MCF 10A (cell line): Measurements from ENCODE around the gene PARN. TPM values are rescaled to one million over a fixed set of nuclear protein-coding genes. Genes with fewer than 3 reads are reported as not detected.
A peak's percentile ranks its signal among the peaks of the same experiment; 100 is the strongest.
"Not testable (repeated sequence)": the region's sequence is repeated elsewhere in the genome, so short reads cannot be mapped to it uniquely, and the experiment has no call there.

ENCODE experiments used
- BruUV-seq: library from RNA; stranded (reverse); fragments of 400-500 nt; replicated peaks from 2 replicates; lab custom pipeline; 2021; lab: Mats Ljungman, UMichigan
- CTCF ChIA-PET: fragments of 300-600 bp; sonication (Branson Sonifier 250); formaldehyde crosslinking; extraction: SDS; loops from one replicate; lab custom pipeline; 2021; ENCODE audit warnings: antibody characterized with exemption, inconsistent platforms; lab: Yijun Ruan, JAX
- POLR2A ChIA-PET: fragments of 300-600, 350-650 bp; sonication (Branson Sonifier 250); formaldehyde crosslinking; extraction: SDS; loops from one replicate; lab custom pipeline; 2020; ENCODE audit warnings: antibody characterized with exemption, inconsistent platforms; lab: Yijun Ruan, JAX
- DNase-seq: peaks from one replicate; pipeline ENCODE4 v3.0.0-alpha.2; 2018; ENCODE audit not compliant: unreplicated experiment
- H3K27ac Mint-ChIP-seq: one replicate; pipeline ENCODE4 v1.8.0; 2022; ENCODE audit warnings: mild to moderate bottlenecking, low read depth, mixed read lengths; ENCODE audit not compliant: unreplicated experiment
- H3K27me3 Mint-ChIP-seq: one replicate; pipeline ENCODE4 v1.8.0; 2022; ENCODE audit warnings: mixed read lengths; ENCODE audit not compliant: insufficient read depth, unreplicated experiment
- H3K36me3 Mint-ChIP-seq: one replicate; pipeline ENCODE4 v1.8.0; 2022; ENCODE audit warnings: mild to moderate bottlenecking, moderate library complexity, mixed read lengths; ENCODE audit not compliant: insufficient read depth, unreplicated experiment
- H3K4me1 Mint-ChIP-seq: one replicate; pipeline ENCODE4 v1.8.0; 2022; ENCODE audit warnings: mixed read lengths; ENCODE audit not compliant: insufficient read depth, unreplicated experiment
- H3K4me3 Mint-ChIP-seq: one replicate; pipeline ENCODE4 v1.8.0; 2022; ENCODE audit warnings: mild to moderate bottlenecking, moderate library complexity, mixed read lengths; ENCODE audit not compliant: unreplicated experiment
- H3K9me3 Mint-ChIP-seq: one replicate; pipeline ENCODE4 v1.8.0; 2022; ENCODE audit warnings: mixed read lengths; ENCODE audit not compliant: unreplicated experiment
- CTCF ChIP-seq: fragments of 200-600 bp; IDR thresholded peaks from one replicate; pipeline ENCODE4 v1.8.0; 2022; ENCODE audit warnings: antibody characterized with exemption, mild to moderate bottlenecking; ENCODE audit not compliant: unreplicated experiment
- intact Hi-C: fragments of 100-400 bp; cut with micrococcal nuclease; formaldehyde crosslinking; loops from 2 replicates; pipeline ENCODE4 v1.14.1; 2022
- total RNA-seq: library from RNA; stranded (reverse); gene quantifications from 2 replicates; pipeline ENCODE4 v1.2.3, GENCODE V29; 2022

PARN gene
- total RNA-seq, 1 experiment from 2014 or later = 35.0 TPM

- ChIA-PET CTCF (interaction anchor here (1.0 to 1.3 kb wide), 2 partner anchors 14 to 248 kb away, joined by 3 to 6 read pairs; no protein-coding TSS in a partner anchor), POLR2A (interaction anchor here (0.6 kb wide), 1 partner anchor 124 kb away, joined by 3 read pairs; no protein-coding TSS in a partner anchor)
- intact Hi-C loops = no loop called here
- Mint-ChIP-seq H3K9me3 (no peaks in the 10 kb centered on the region), H3K4me3 (no peak overlapping the region), H3K36me3 (peaks cover 45% of the 10 kb centered on the region), H3K4me1 (peaks cover 5% of the 10 kb centered on the region), H3K27me3 (no peaks in the 10 kb centered on the region), H3K27ac (no peak overlapping the region)
- no peak for TF ChIP-seq CTCF
- no peak for DNase-seq
- no TSS peak for BruUV-seq
Observed at GRCh38 chr16:14548933-14549788, 80.9 kb downstream of the PARN start.

- H3K27ac Mint-ChIP-seq = peak overlapping the region; percentile 46
- no TSS peak for BruUV-seq
- DNase-seq = no peak
- H3K9me3 Mint-ChIP-seq = no peaks in the 10 kb centered on the region
- H3K4me3 Mint-ChIP-seq = no peak overlapping the region
- ChIA-PET POLR2A (interaction anchor here (0.6 to 1.5 kb wide), 2 partner anchors 18 to 85 kb away, joined by 3 to 4 read pairs; partner anchors contain the start of gene PARN), CTCF (interaction anchor here (0.6 to 1.1 kb wide), 4 partner anchors 12 to 138 kb away, joined by 3 to 6 read pairs (median 4); no protein-coding TSS in a partner anchor)
- intact Hi-C loops = no loop called here
- no peak for TF ChIP-seq CTCF
- H3K4me1 Mint-ChIP-seq = peaks cover 5% of the 10 kb centered on the region
- no peaks in the 10 kb centered on the region for H3K27me3 Mint-ChIP-seq
- H3K36me3 Mint-ChIP-seq = peaks cover 33% of the 10 kb centered on the region
Observed at GRCh38 chr16:14545346-14545884, 84.6 kb downstream of the PARN start.

GRCh38 chr16:14544846-14545245 lies 85.2 kb downstream of the PARN start:
- H3K4me3 Mint-ChIP-seq, H3K27ac Mint-ChIP-seq, H3K9me3 Mint-ChIP-seq, DNase-seq, H3K4me1 Mint-ChIP-seq, POLR2A ChIA-PET, H3K27me3 Mint-ChIP-seq, intact Hi-C loops, BruUV-seq, CTCF ChIA-PET: not testable (repeated sequence)
- H3K36me3 Mint-ChIP-seq = peaks cover 30% of the 10 kb centered on the region

GRCh38 chr16:14539631-14540030 lies 90.4 kb downstream of the PARN start:
- H3K36me3 Mint-ChIP-seq = peaks cover 24% of the 10 kb centered on the region
- no peaks in the 10 kb centered on the region for H3K9me3 Mint-ChIP-seq
- ChIA-PET CTCF (interaction anchor here (2.5 kb wide), 1 partner anchor 11 kb away, joined by 9 read pairs; no protein-coding TSS in a partner anchor), POLR2A (no interaction called here)
- H3K4me1 Mint-ChIP-seq = no peaks in the 10 kb centered on the region
- no peak overlapping the region for H3K4me3 Mint-ChIP-seq
- no peak for DNase-seq
- BruUV-seq = no TSS peak
- no peak overlapping the region for H3K27ac Mint-ChIP-seq
- intact Hi-C loops = no loop called here
- no peak for TF ChIP-seq CTCF
- H3K27me3 Mint-ChIP-seq = no peaks in the 10 kb centered on the region
